Testis (tissue), 3 donors: Measurements from ENCODE around the gene PGBD2. TPM values are rescaled to one million over a fixed set of nuclear protein-coding genes. Genes with fewer than 3 reads are reported as not detected.

Experiments
- DNase-seq: peaks from one replicate; pipeline ENCODE4 v3.0.0-alpha.2; 2019
- H3K27ac ChIP-seq, 2 donors: fragments of 200-600 bp; sonication (generic); one replicate each; pipeline ENCODE4 v1.5.1; 2019
- H3K27me3 ChIP-seq: fragments of 200-600 bp; sonication (generic); one replicate; pipeline ENCODE4 v1.5.1; 2019
- H3K36me3 ChIP-seq: fragments of 200-600 bp; sonication (generic); one replicate; pipeline ENCODE4 v1.5.1; 2017; ENCODE audit warnings: low read depth; ENCODE audit errors: missing control alignments
- H3K4me1 ChIP-seq: fragments of 200-600 bp; sonication (generic); one replicate; pipeline ENCODE4 v1.5.1; 2019
- H3K4me3 ChIP-seq, 2 donors: fragments of 200-600 bp; sonication (generic); one replicate each; pipeline ENCODE4 v1.5.1; 2017 to 2019
- H3K9me3 ChIP-seq: fragments of 200-600 bp; sonication (generic); one replicate; pipeline ENCODE4 v1.5.1; 2017
- CTCF ChIP-seq, 3 experiments: fragments of 450-650 bp in 2 of 3; fragments of 200-600 bp in 1 of 3; sonication (generic) in 1 of 3; IDR thresholded peaks; one replicate each; pipeline ENCODE4 v1.5.1; 2016 to 2019; ENCODE audit warnings: antibody characterized with exemption in 3 of 3, mild to moderate bottlenecking in 2 of 3, moderate library complexity in 1 of 3
- POLR2A ChIP-seq: fragments of 450-650 bp; IDR thresholded peaks from one replicate; pipeline ENCODE4 v1.6.1; 2017; ENCODE audit warnings: antibody characterized with exemption, mild to moderate bottlenecking, moderate library complexity
- WGBS, 2 donors: methylation state at CpG; one replicate each; pipeline ENCODE4 v1.1.5; 2018; 5-methylcytosine and 5-hydroxymethylcytosine counted together
- intact Hi-C: fragments of 100-400 bp; cut with DNase I; formaldehyde crosslinking; loops from one replicate; pipeline ENCODE4 v1.15.1; 2023; ENCODE audit warnings: low total_unique reads
- polyA plus RNA-seq: library from polyadenylated mRNA; stranded (reverse); fragments of 350-450 nt; fragmentation: Illumina TruSeq; extraction: RNeasy Lipid Tissue Mini Kit (QIAGEN cat#74804); gene quantifications from one replicate; pipeline ENCODE4 v1.2.3, GENCODE V29; 2014; ENCODE audit warnings: low read depth, low replicate concordance; ENCODE audit not compliant: insufficient read depth
- total RNA-seq, 2 donors: library from RNA; depleted of rRNA; stranded (reverse); fragments of >200 nt; gene quantifications; one replicate each; pipeline ENCODE4 v1.2.3, GENCODE V29; 2016

The PGBD2 gene
- total and polyA plus RNA-seq, 3 donors from 2014 or later: 12.2 to 18.8 (median 13.5) TPM

- Histone ChIP-seq H3K36me3 (peaks cover 4% of the 10 kb centered on the region), H3K27me3 (no peaks in the 10 kb centered on the region), H3K27ac (no peak overlapping the region), H3K9me3 (no peaks in the 10 kb centered on the region), H3K4me1 (no peaks in the 10 kb centered on the region), H3K4me3 (no peak overlapping the region)
- TF ChIP-seq POLR2A (no peak), CTCF (IDR thresholded peaks at IDR 0.05) (no peak)
- intact Hi-C loops: no loop called here
- WGBS, 2 donors: 81 to 84% methylated on average over 2 of the region's 2 CpGs
- DNase-seq: no peak
Observed at GRCh38 chr1:248913933-248914332, 7.9 kb downstream of the PGBD2 start.

- WGBS, 2 donors: 88 to 91% methylated on average over 5 of the region's 5 CpGs
- Histone ChIP-seq H3K4me1 (no peaks in the 10 kb centered on the region), H3K27me3 (no peaks in the 10 kb centered on the region), H3K36me3 (peaks cover 4% of the 10 kb centered on the region), H3K27ac (no peak overlapping the region), H3K4me3 (no peak overlapping the region), H3K9me3 (no peaks in the 10 kb centered on the region)
- intact Hi-C loops: no loop called here
- no peak for DNase-seq
- TF ChIP-seq POLR2A (no peak), CTCF (IDR thresholded peaks at IDR 0.05) (no peak)
Observed at GRCh38 chr1:248914796-248915381, 8.9 kb downstream of the PGBD2 start.

- Histone ChIP-seq H3K4me3 (no peak overlapping the region), H3K4me1 (no peaks in the 10 kb centered on the region), H3K27me3 (no peaks in the 10 kb centered on the region), H3K36me3 (peaks cover 4% of the 10 kb centered on the region), H3K9me3 (no peaks in the 10 kb centered on the region), H3K27ac (no peak overlapping the region)
- WGBS, 2 donors: 96 to 97% methylated on average over 8 of the region's 8 CpGs
- intact Hi-C loops: no loop called here
- TF ChIP-seq CTCF (IDR thresholded peaks at IDR 0.05): no peak
- TF ChIP-seq POLR2A: no peak
- no peak for DNase-seq
Observed at GRCh38 chr1:248918131-248918530, 12.1 kb downstream of the PGBD2 start.

- WGBS, 2 donors: 62 to 69% methylated on average over 13 of the region's 13 CpGs
- Histone ChIP-seq H3K27ac (peak overlapping the region in 1 of 2 donors; percentile 7), H3K4me3 (no peak overlapping the region), H3K27me3 (no peaks in the 10 kb centered on the region), H3K4me1 (peaks cover 17% of the 10 kb centered on the region), H3K36me3 (no peaks in the 10 kb centered on the region), H3K9me3 (no peaks in the 10 kb centered on the region)
- DNase-seq: peak; percentile 34
- TF ChIP-seq POLR2A (no peak), CTCF (IDR thresholded peaks at IDR 0.05) (no peak)
- intact Hi-C loops: no loop called here
Observed at GRCh38 chr1:248923352-248924338, 17.6 kb downstream of the PGBD2 start.
